H1 (cell line): ENCODE measurements around the gene CD300LG. TPM values are rescaled to one million over a fixed set of nuclear protein-coding genes. Genes with fewer than 3 reads are reported as not detected.

Source experiments
- CTCF ChIA-PET: fragments of 300-600 bp; sonication (Branson Sonifier 250); formaldehyde crosslinking; loops from one replicate; lab custom pipeline; 2021; ENCODE audit not compliant: partially characterized antibody; lab: Charles Lee
- POLR2A ChIA-PET: fragments of 300-600 bp; sonication (Branson Sonifier 250); formaldehyde crosslinking; loops from one replicate; lab custom pipeline; 2021; ENCODE audit warnings: inconsistent platforms; ENCODE audit not compliant: partially characterized antibody; lab: Charles Lee
- DNase-seq, 2 experiments: peaks; one replicate each; pipeline versions ENCODE4 v3.0.0 to v3.0.0-alpha.2; 2010 to 2022; ENCODE audit warnings: low spot score in 2 of 2, low read depth in 1 of 2, mixed read lengths in 1 of 2
- FAIRE-seq: peaks from 2 replicates; lab custom pipeline; 2011; peaks lifted over from hg19 to GRCh38; lab: Jason Lieb, UNC
- H2AFZ ChIP-seq: 2 replicates; pipeline ENCODE4 v1.8.1; 2012; ENCODE audit warnings: low read length, inconsistent platforms
- H2AK5ac ChIP-seq: 2 replicates; pipeline ENCODE4 v1.6.1; 2013; ENCODE audit warnings: low read depth, low read length
- H2BK120ac ChIP-seq: replicated peaks from 2 replicates; pipeline ENCODE3; 2013; ENCODE audit warnings: low read depth, low read length, inconsistent platforms
- H2BK12ac ChIP-seq: 2 replicates; pipeline ENCODE4 v1.6.1; 2013; ENCODE audit warnings: low read depth, low read length
- H2BK15ac ChIP-seq: 2 replicates; pipeline ENCODE4 v1.6.1; 2013; ENCODE audit warnings: low read length
- H2BK20ac ChIP-seq: 2 replicates; pipeline ENCODE4 v1.6.1; 2013; ENCODE audit warnings: low read length
- H2BK5ac ChIP-seq: 2 replicates; pipeline ENCODE4 v1.6.1; 2013; ENCODE audit warnings: low read depth, low read length
- H3K14ac ChIP-seq: 2 replicates; pipeline ENCODE4 v1.6.1; 2013; ENCODE audit warnings: inconsistent platforms; ENCODE audit not compliant: insufficient read length
- H3K18ac ChIP-seq: 2 replicates; pipeline ENCODE4 v1.6.1; 2013; ENCODE audit warnings: low read length; ENCODE audit errors: extremely low read depth
- H3K23ac ChIP-seq: 2 replicates; pipeline ENCODE4 v1.6.1; 2013; ENCODE audit warnings: inconsistent platforms; ENCODE audit not compliant: insufficient read length
- H3K23me2 ChIP-seq: 2 replicates; pipeline ENCODE4 v1.6.1; 2013; ENCODE audit warnings: low read depth, low read length
- H3K27ac ChIP-seq: 2 replicates; pipeline ENCODE4 v1.6.1; 2011; ENCODE audit warnings: low read depth, low read length, inconsistent platforms
- H3K27me3 ChIP-seq, 4 experiments: replicated peaks in 1 of 4; 1 replicate in 1 of 4; 2 replicates in 3 of 4; pipeline versions ENCODE4 v1.6.1 to v1.8.1; 2011 to 2013; ENCODE audit warnings: low read length in 3 of 4, mild to moderate bottlenecking in 3 of 4, inconsistent platforms in 2 of 4, mixed read lengths in 2 of 4, moderate library complexity in 1 of 4; ENCODE audit not compliant: control insufficient read depth in 3 of 4, insufficient read depth in 3 of 4; ENCODE audit errors: extremely low read depth in 1 of 4
- H3K36me3 ChIP-seq, 4 experiments: 2 replicates each; pipeline versions ENCODE4 v1.6.1 to v1.8.1; 2011 to 2013; ENCODE audit warnings: mild to moderate bottlenecking in 4 of 4, low read length in 3 of 4, moderate library complexity in 2 of 4, control low read depth in 1 of 4, inconsistent platforms in 1 of 4; ENCODE audit not compliant: insufficient read depth in 4 of 4, control insufficient read depth in 2 of 4
- H3K4ac ChIP-seq: replicated peaks from 2 replicates; pipeline ENCODE3; 2013; ENCODE audit warnings: low read length, low read depth, mixed read lengths, inconsistent platforms; ENCODE audit not compliant: insufficient read length
- H3K4me1 ChIP-seq, 4 experiments: replicated peaks in 1 of 4; 1 replicate in 1 of 4; 2 replicates in 3 of 4; pipeline versions ENCODE4 v1.6.1 to v1.8.1; 2011 to 2013; ENCODE audit warnings: low read length in 3 of 4, inconsistent platforms in 2 of 4, mixed read lengths in 1 of 4; ENCODE audit not compliant: insufficient read depth in 4 of 4, control insufficient read depth in 3 of 4
- H3K4me2 ChIP-seq, 2 experiments: 2 replicates each; pipeline versions ENCODE4 v1.6.1 to v1.8.1; 2011 to 2013; ENCODE audit warnings: low read depth in 2 of 2, low read length in 2 of 2, control low read depth in 1 of 2, inconsistent platforms in 1 of 2, mild to moderate bottlenecking in 1 of 2; ENCODE audit not compliant: insufficient read depth in 1 of 2
- H3K4me3 ChIP-seq, 4 experiments: fragments of 200-600, 300-600 bp in 1 of 4; sonication (generic), shearing (Covaris generic), sonication (Bioruptor Twin) in 1 of 4; 2 replicates each; pipeline versions ENCODE4 v1.5.1 to v1.8.1; 2011 to 2016; ENCODE audit warnings: low read length in 4 of 4, low read depth in 3 of 4, control low read depth in 2 of 4, inconsistent platforms in 2 of 4, mild to moderate bottlenecking in 2 of 4, mixed read lengths in 1 of 4, moderate library complexity in 1 of 4; ENCODE audit not compliant: insufficient read depth in 2 of 4; ENCODE audit errors: extremely low read depth in 1 of 4
- H3K56ac ChIP-seq: replicated peaks from 2 replicates; pipeline ENCODE3; 2013; ENCODE audit warnings: low read depth, mild to moderate bottlenecking, mixed read lengths, low read length, inconsistent platforms; ENCODE audit not compliant: insufficient read length
- H3K79me1 ChIP-seq: 2 replicates; pipeline ENCODE4 v1.6.1; 2013; ENCODE audit warnings: low read depth, low read length, control low read depth
- H3K79me2 ChIP-seq, 2 experiments: 2 replicates each; pipeline versions ENCODE4 v1.6.1 to v1.8.1; 2012 to 2013; ENCODE audit warnings: low read length in 2 of 2, mild to moderate bottlenecking in 2 of 2, inconsistent platforms in 1 of 2; ENCODE audit not compliant: insufficient read depth in 2 of 2, control insufficient read depth in 1 of 2
- H3K9ac ChIP-seq, 4 experiments: replicated peaks in 1 of 4; 1 replicate in 1 of 4; 2 replicates in 3 of 4; pipeline versions ENCODE4 v1.6.1 to v1.8.1; 2011 to 2013; ENCODE audit warnings: low read depth in 3 of 4, low read length in 3 of 4, control low read depth in 2 of 4, mild to moderate bottlenecking in 2 of 4, moderate library complexity in 2 of 4, inconsistent platforms in 1 of 4; ENCODE audit errors: extremely low read depth in 1 of 4
- H3K9me3 ChIP-seq, 2 experiments: 2 replicates each; pipeline versions ENCODE4 v1.6.1 to v1.8.1; 2012 to 2013; ENCODE audit warnings: mild to moderate bottlenecking in 2 of 2, moderate library complexity in 2 of 2, control low read depth in 1 of 2, inconsistent platforms in 1 of 2, low read depth in 1 of 2, low read length in 1 of 2, mixed read lengths in 1 of 2; ENCODE audit not compliant: insufficient read depth in 2 of 2
- H4K20me1 ChIP-seq, 2 experiments: replicated peaks in 1 of 2; 2 replicates each; pipeline versions ENCODE3 to v1.8.1; 2011 to 2013; ENCODE audit warnings: inconsistent platforms in 2 of 2, low read length in 2 of 2, mild to moderate bottlenecking in 1 of 2; ENCODE audit not compliant: insufficient read depth in 2 of 2, control insufficient read depth in 1 of 2
- H4K5ac ChIP-seq: 2 replicates; pipeline ENCODE4 v1.6.1; 2013; ENCODE audit warnings: low read length, low read depth, mixed read lengths, inconsistent platforms; ENCODE audit not compliant: insufficient read length
- H4K8ac ChIP-seq: 2 replicates; pipeline ENCODE4 v1.8.0; 2013; ENCODE audit warnings: mild to moderate bottlenecking, moderate library complexity, low read length, inconsistent platforms; ENCODE audit not compliant: insufficient read depth; ENCODE audit errors: extremely low read depth
- H4K91ac ChIP-seq: replicated peaks from 2 replicates; pipeline ENCODE3; 2013; ENCODE audit warnings: low read length, mixed read lengths, inconsistent platforms; ENCODE audit not compliant: insufficient read length
- BCL11A ChIP-seq, 2 experiments: IDR thresholded peaks; one replicate each; pipeline ENCODE4 v1.6.1; 2011; ENCODE audit warnings: low read depth in 2 of 2, low read length in 2 of 2, mild to moderate bottlenecking in 2 of 2
- KDM1A ChIP-seq: fragments of 200-600, 300-600 bp; sonication (generic); IDR thresholded peaks from 2 replicates; pipeline ENCODE4 v1.7.1; 2016; ENCODE audit warnings: mild to moderate bottlenecking, low read length, borderline replicate concordance
- WGBS, 2 experiments: shearing (Covaris generic) in 1 of 2; methylation state at CpG; one replicate each; pipeline versions ENCODE4 v1.1.6 to v1.1.7; 2013 to 2015; ENCODE audit warnings: low lambda C conversion rate in 2 of 2, mixed read lengths in 2 of 2, inconsistent platforms in 1 of 2, low coverage in 1 of 2, missing lambda C conversion rate in 1 of 2; ENCODE audit not compliant: insufficient replicate concordance in 2 of 2, insufficient coverage in 1 of 2, insufficient read length in 1 of 2; ENCODE audit errors: extremely low coverage in 1 of 2, missing lambda C conversion rate in 1 of 2; 5-methylcytosine and 5-hydroxymethylcytosine counted together
- polyA plus RNA-seq, 7 experiments: library from polyadenylated mRNA; depleted of rRNA in 3 of 7; stranded (reverse) in 5 of 7; unstranded in 2 of 7; fragments of >200 nt in 5 of 7; fragments of 200-250 nt in 2 of 7; gene quantifications; 1 replicate in 5 of 7; 2 replicates in 1 of 7; 4 replicates in 1 of 7; pipeline versions ENCODE4 v1.2.1 to v1.2.3, GENCODE V29; 2011 to 2013; ENCODE audit warnings: missing spikeins in 2 of 7, mixed read lengths in 2 of 7
- total RNA-seq: library from RNA; stranded (reverse); fragmentation: NEBNext Ultra II Directional; extraction: Animal tissue kit (Norgen Biotek cat#: 25700); gene quantifications from 2 replicates; pipeline ENCODE4 v1.2.1, GENCODE V29; 2021

Gene CD300LG
- total and polyA plus RNA-seq, 2 of the 8 experiments (the other 6 are each of a cell fraction or from before 2014, with no cell fraction given), result 0.06 TPM; not detected in 1

GRCh38 chr17:43871946-43872690 is 25.1 kb downstream of the CD300LG start:
- DNase-seq (no peak), FAIRE-seq (no peak)
- 89% methylated on average over 14 of the region's 14 CpGs; no CpG with 5 or more reads in 1 of the 2 experiments for WGBS, 2 experiments
- Histone ChIP-seq H3K14ac (no peak overlapping the region), H3K27ac (no peak overlapping the region), H4K20me1 (no peaks in the 10 kb centered on the region), H2AFZ (no peak overlapping the region), H3K18ac (no peak overlapping the region), H3K79me2 (no peaks in the 10 kb centered on the region), H4K91ac (no peak overlapping the region), H3K23ac (no peak overlapping the region), H3K56ac (no peak overlapping the region), H3K27me3 (peaks cover 0 to 3% (median 1%) of the 10 kb centered on the region in 4 experiments; a peak in 3 of 7 replicates), H3K4ac (no peak overlapping the region), H3K9me3 (no peaks in the 10 kb centered on the region), H4K8ac (no peak overlapping the region), H2BK15ac (0 out of 2 replicates have a peak overlapping the region, but pooled peaks have one; percentile 46), H2BK20ac (no peak overlapping the region), H3K79me1 (no peaks in the 10 kb centered on the region), H2BK5ac (peak overlapping the region; percentile 60; the same call in 1 of the 2 replicates), H2BK120ac (no peak overlapping the region), H3K9ac (no peak overlapping the region), H3K4me3 (no peak overlapping the region), H2AK5ac (no peak overlapping the region), H3K36me3 (no peaks in the 10 kb centered on the region), H3K23me2 (no peaks in the 10 kb centered on the region), H4K5ac (no peak overlapping the region), H3K4me2 (no peak overlapping the region), H2BK12ac (no peak overlapping the region), H3K4me1 (no peaks in the 10 kb centered on the region)
- ChIA-PET POLR2A (no interaction called here), CTCF (interaction anchor here (0.6 to 1.4 kb wide), 6 partner anchors 18 to 134 kb away, joined by 3 to 5 read pairs (median 3); no protein-coding TSS in a partner anchor)
- TF ChIP-seq KDM1A, result no peak
- no peak for TF ChIP-seq BCL11A (IDR thresholded peaks at IDR 0.05; ENCODE audit: low read depth in 2 of 2, low read length in 2 of 2)
